H1 (cell line): ENCODE measurements around the gene DNAH10. TPM values are rescaled to one million over a fixed set of nuclear protein-coding genes. Genes with fewer than 3 reads are reported as not detected.

Source experiments
- CTCF ChIA-PET: fragments of 300-600 bp; sonication (Branson Sonifier 250); formaldehyde crosslinking; loops from one replicate; lab custom pipeline; 2021; ENCODE audit not compliant: partially characterized antibody; lab: Charles Lee
- POLR2A ChIA-PET: fragments of 300-600 bp; sonication (Branson Sonifier 250); formaldehyde crosslinking; loops from one replicate; lab custom pipeline; 2021; ENCODE audit warnings: inconsistent platforms; ENCODE audit not compliant: partially characterized antibody; lab: Charles Lee
- DNase-seq, 2 experiments: peaks; one replicate each; pipeline versions ENCODE4 v3.0.0 to v3.0.0-alpha.2; 2010 to 2022; ENCODE audit warnings: low spot score in 2 of 2, low read depth in 1 of 2, mixed read lengths in 1 of 2
- FAIRE-seq: peaks from 2 replicates; lab custom pipeline; 2011; peaks lifted over from hg19 to GRCh38; lab: Jason Lieb, UNC
- H2AFZ ChIP-seq: 2 replicates; pipeline ENCODE4 v1.8.1; 2012; ENCODE audit warnings: low read length, inconsistent platforms
- H2AK5ac ChIP-seq: 2 replicates; pipeline ENCODE4 v1.6.1; 2013; ENCODE audit warnings: low read depth, low read length
- H2BK120ac ChIP-seq: replicated peaks from 2 replicates; pipeline ENCODE3; 2013; ENCODE audit warnings: low read depth, low read length, inconsistent platforms
- H2BK12ac ChIP-seq: 2 replicates; pipeline ENCODE4 v1.6.1; 2013; ENCODE audit warnings: low read depth, low read length
- H2BK15ac ChIP-seq: 2 replicates; pipeline ENCODE4 v1.6.1; 2013; ENCODE audit warnings: low read length
- H2BK20ac ChIP-seq: 2 replicates; pipeline ENCODE4 v1.6.1; 2013; ENCODE audit warnings: low read length
- H2BK5ac ChIP-seq: 2 replicates; pipeline ENCODE4 v1.6.1; 2013; ENCODE audit warnings: low read depth, low read length
- H3K14ac ChIP-seq: 2 replicates; pipeline ENCODE4 v1.6.1; 2013; ENCODE audit warnings: inconsistent platforms; ENCODE audit not compliant: insufficient read length
- H3K18ac ChIP-seq: 2 replicates; pipeline ENCODE4 v1.6.1; 2013; ENCODE audit warnings: low read length; ENCODE audit errors: extremely low read depth
- H3K23ac ChIP-seq: 2 replicates; pipeline ENCODE4 v1.6.1; 2013; ENCODE audit warnings: inconsistent platforms; ENCODE audit not compliant: insufficient read length
- H3K23me2 ChIP-seq: 2 replicates; pipeline ENCODE4 v1.6.1; 2013; ENCODE audit warnings: low read depth, low read length
- H3K27ac ChIP-seq: 2 replicates; pipeline ENCODE4 v1.6.1; 2011; ENCODE audit warnings: low read depth, low read length, inconsistent platforms
- H3K27me3 ChIP-seq, 4 experiments: replicated peaks in 1 of 4; 1 replicate in 1 of 4; 2 replicates in 3 of 4; pipeline versions ENCODE4 v1.6.1 to v1.8.1; 2011 to 2013; ENCODE audit warnings: low read length in 3 of 4, mild to moderate bottlenecking in 3 of 4, inconsistent platforms in 2 of 4, mixed read lengths in 2 of 4, moderate library complexity in 1 of 4; ENCODE audit not compliant: control insufficient read depth in 3 of 4, insufficient read depth in 3 of 4; ENCODE audit errors: extremely low read depth in 1 of 4
- H3K36me3 ChIP-seq, 4 experiments: 2 replicates each; pipeline versions ENCODE4 v1.6.1 to v1.8.1; 2011 to 2013; ENCODE audit warnings: mild to moderate bottlenecking in 4 of 4, low read length in 3 of 4, moderate library complexity in 2 of 4, control low read depth in 1 of 4, inconsistent platforms in 1 of 4; ENCODE audit not compliant: insufficient read depth in 4 of 4, control insufficient read depth in 2 of 4
- H3K4ac ChIP-seq: replicated peaks from 2 replicates; pipeline ENCODE3; 2013; ENCODE audit warnings: low read length, low read depth, mixed read lengths, inconsistent platforms; ENCODE audit not compliant: insufficient read length
- H3K4me1 ChIP-seq, 4 experiments: replicated peaks in 1 of 4; 1 replicate in 1 of 4; 2 replicates in 3 of 4; pipeline versions ENCODE4 v1.6.1 to v1.8.1; 2011 to 2013; ENCODE audit warnings: low read length in 3 of 4, inconsistent platforms in 2 of 4, mixed read lengths in 1 of 4; ENCODE audit not compliant: insufficient read depth in 4 of 4, control insufficient read depth in 3 of 4
- H3K4me2 ChIP-seq, 2 experiments: 2 replicates each; pipeline versions ENCODE4 v1.6.1 to v1.8.1; 2011 to 2013; ENCODE audit warnings: low read depth in 2 of 2, low read length in 2 of 2, control low read depth in 1 of 2, inconsistent platforms in 1 of 2, mild to moderate bottlenecking in 1 of 2; ENCODE audit not compliant: insufficient read depth in 1 of 2
- H3K4me3 ChIP-seq, 4 experiments: fragments of 200-600, 300-600 bp in 1 of 4; sonication (generic), shearing (Covaris generic), sonication (Bioruptor Twin) in 1 of 4; 2 replicates each; pipeline versions ENCODE4 v1.5.1 to v1.8.1; 2011 to 2016; ENCODE audit warnings: low read length in 4 of 4, low read depth in 3 of 4, control low read depth in 2 of 4, inconsistent platforms in 2 of 4, mild to moderate bottlenecking in 2 of 4, mixed read lengths in 1 of 4, moderate library complexity in 1 of 4; ENCODE audit not compliant: insufficient read depth in 2 of 4; ENCODE audit errors: extremely low read depth in 1 of 4
- H3K56ac ChIP-seq: replicated peaks from 2 replicates; pipeline ENCODE3; 2013; ENCODE audit warnings: low read depth, mild to moderate bottlenecking, mixed read lengths, low read length, inconsistent platforms; ENCODE audit not compliant: insufficient read length
- H3K79me1 ChIP-seq: 2 replicates; pipeline ENCODE4 v1.6.1; 2013; ENCODE audit warnings: low read depth, low read length, control low read depth
- H3K79me2 ChIP-seq, 2 experiments: 2 replicates each; pipeline versions ENCODE4 v1.6.1 to v1.8.1; 2012 to 2013; ENCODE audit warnings: low read length in 2 of 2, mild to moderate bottlenecking in 2 of 2, inconsistent platforms in 1 of 2; ENCODE audit not compliant: insufficient read depth in 2 of 2, control insufficient read depth in 1 of 2
- H3K9ac ChIP-seq, 4 experiments: replicated peaks in 1 of 4; 1 replicate in 1 of 4; 2 replicates in 3 of 4; pipeline versions ENCODE4 v1.6.1 to v1.8.1; 2011 to 2013; ENCODE audit warnings: low read depth in 3 of 4, low read length in 3 of 4, control low read depth in 2 of 4, mild to moderate bottlenecking in 2 of 4, moderate library complexity in 2 of 4, inconsistent platforms in 1 of 4; ENCODE audit errors: extremely low read depth in 1 of 4
- H3K9me3 ChIP-seq, 2 experiments: 2 replicates each; pipeline versions ENCODE4 v1.6.1 to v1.8.1; 2012 to 2013; ENCODE audit warnings: mild to moderate bottlenecking in 2 of 2, moderate library complexity in 2 of 2, control low read depth in 1 of 2, inconsistent platforms in 1 of 2, low read depth in 1 of 2, low read length in 1 of 2, mixed read lengths in 1 of 2; ENCODE audit not compliant: insufficient read depth in 2 of 2
- H4K20me1 ChIP-seq, 2 experiments: replicated peaks in 1 of 2; 2 replicates each; pipeline versions ENCODE3 to v1.8.1; 2011 to 2013; ENCODE audit warnings: inconsistent platforms in 2 of 2, low read length in 2 of 2, mild to moderate bottlenecking in 1 of 2; ENCODE audit not compliant: insufficient read depth in 2 of 2, control insufficient read depth in 1 of 2
- H4K5ac ChIP-seq: 2 replicates; pipeline ENCODE4 v1.6.1; 2013; ENCODE audit warnings: low read length, low read depth, mixed read lengths, inconsistent platforms; ENCODE audit not compliant: insufficient read length
- H4K8ac ChIP-seq: 2 replicates; pipeline ENCODE4 v1.8.0; 2013; ENCODE audit warnings: mild to moderate bottlenecking, moderate library complexity, low read length, inconsistent platforms; ENCODE audit not compliant: insufficient read depth; ENCODE audit errors: extremely low read depth
- H4K91ac ChIP-seq: replicated peaks from 2 replicates; pipeline ENCODE3; 2013; ENCODE audit warnings: low read length, mixed read lengths, inconsistent platforms; ENCODE audit not compliant: insufficient read length
- ASH2L ChIP-seq: fragments of 200-600, 300-600 bp; sonication (generic); IDR thresholded peaks from one replicate; pipeline ENCODE4 v1.7.1; 2017; ENCODE audit warnings: low read length
- ATF2 ChIP-seq: IDR thresholded peaks from 2 replicates; pipeline ENCODE4 v1.6.1; 2012; ENCODE audit warnings: low read length, inconsistent platforms
- JUN ChIP-seq: IDR thresholded peaks from 2 replicates; pipeline ENCODE4 v1.6.1; 2011; ENCODE audit warnings: low read depth, mild to moderate bottlenecking, improper control_type of control experiment, low read length
- JUND ChIP-seq: IDR thresholded peaks from 2 replicates; pipeline ENCODE4 v1.6.1; 2011; ENCODE audit warnings: mild to moderate bottlenecking, improper control_type of control experiment, low read length
- NANOG ChIP-seq: IDR thresholded peaks from 2 replicates; pipeline ENCODE4 v1.6.1; 2011; ENCODE audit warnings: low read length, low read depth, mild to moderate bottlenecking, inconsistent platforms; ENCODE audit not compliant: insufficient read depth, poor library complexity, severe bottlenecking
- POLR2AphosphoS5 ChIP-seq: IDR thresholded peaks from 2 replicates; pipeline ENCODE4 v1.6.1; 2011; ENCODE audit warnings: low read depth, low read length
- RBBP5 ChIP-seq: IDR thresholded peaks from 2 replicates; pipeline ENCODE4 v1.7.1; 2012; ENCODE audit warnings: low read depth, mild to moderate bottlenecking, inconsistent platforms, low read length, moderate library complexity, borderline replicate concordance
- TEAD4 ChIP-seq: IDR thresholded peaks from 2 replicates; pipeline ENCODE4 v1.6.1; 2012; ENCODE audit warnings: low read depth, low read length, inconsistent platforms, mixed read lengths
- whole genome bisulfite sequencing, 2 experiments: shearing (Covaris generic) in 1 of 2; methylation state at CpG; one replicate each; pipeline versions ENCODE4 v1.1.6 to v1.1.7; 2013 to 2015; ENCODE audit warnings: low lambda C conversion rate in 2 of 2, mixed read lengths in 2 of 2, inconsistent platforms in 1 of 2, low coverage in 1 of 2, missing lambda C conversion rate in 1 of 2; ENCODE audit not compliant: insufficient replicate concordance in 2 of 2, insufficient coverage in 1 of 2, insufficient read length in 1 of 2; ENCODE audit errors: extremely low coverage in 1 of 2, missing lambda C conversion rate in 1 of 2; 5-methylcytosine and 5-hydroxymethylcytosine counted together
- polyA plus RNA-seq, 7 experiments: library from polyadenylated mRNA; depleted of rRNA in 3 of 7; stranded (reverse) in 5 of 7; unstranded in 2 of 7; fragments of >200 nt in 5 of 7; fragments of 200-250 nt in 2 of 7; gene quantifications; 1 replicate in 5 of 7; 2 replicates in 1 of 7; 4 replicates in 1 of 7; pipeline versions ENCODE4 v1.2.1 to v1.2.3, GENCODE V29; 2011 to 2013; ENCODE audit warnings: missing spikeins in 2 of 7, mixed read lengths in 2 of 7
- total RNA-seq: library from RNA; stranded (reverse); fragmentation: NEBNext Ultra II Directional; extraction: Animal tissue kit (Norgen Biotek cat#: 25700); gene quantifications from 2 replicates; pipeline ENCODE4 v1.2.1, GENCODE V29; 2021

Gene DNAH10
- total and polyA plus RNA-seq, 2 of the 8 experiments (the other 6 are each of a cell fraction or from before 2014, with no cell fraction given), result 0.02 to 0.24 TPM

DNA sequence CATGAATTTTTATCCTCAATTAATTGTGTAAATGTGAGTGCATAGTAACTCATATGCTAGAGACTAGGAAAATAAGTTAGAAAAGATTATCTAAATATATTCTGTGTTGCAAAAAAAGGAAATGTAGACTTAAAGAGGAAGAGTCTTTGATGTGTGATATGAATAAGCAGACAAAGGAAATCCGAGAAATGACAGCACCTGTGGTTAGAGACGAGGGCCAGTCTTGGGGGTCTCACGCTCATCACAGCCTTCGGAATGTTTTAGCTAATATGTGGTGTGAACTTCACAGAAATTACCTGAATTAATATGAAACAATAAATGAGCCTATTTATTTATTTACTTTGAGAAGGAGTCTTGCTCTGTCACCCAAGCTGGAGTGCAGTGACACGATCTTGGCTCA, 38.3 kb upstream of the DNAH10 start:
- Histone ChIP-seq H3K79me2 (no peaks in the 10 kb centered on the region), H4K5ac (no peak overlapping the region), H4K8ac (no peak overlapping the region), H2AFZ (no peak overlapping the region), H3K56ac (no peak overlapping the region), H3K4me2 (no peak overlapping the region), H2BK15ac (no peak overlapping the region), H3K4me3 (no peak overlapping the region), H3K18ac (no peak overlapping the region), H2BK120ac (no peak overlapping the region), H3K9me3 (no peaks in the 10 kb centered on the region), H2BK12ac (no peak overlapping the region), H3K23me2 (no peaks in the 10 kb centered on the region), H4K91ac (no peak overlapping the region), H4K20me1 (peaks cover 2 to 7% of the 10 kb centered on the region in 2 experiments), H3K4ac (no peak overlapping the region), H3K9ac (no peak overlapping the region), H3K36me3 (peaks cover 19 to 83% (median 61%) of the 10 kb centered on the region in 4 experiments; a peak in 7 of 8 replicates), H2AK5ac (no peak overlapping the region), H3K23ac (no peak overlapping the region), H3K14ac (no peak overlapping the region), H2BK20ac (no peak overlapping the region), H2BK5ac (no peak overlapping the region)
- POLR2A ChIA-PET, result interaction anchor here (4.7 kb wide), 1 partner anchor 11 kb away, joined by 21 read pairs; the partner anchor contains the start of gene ATP6V0A2
- 89% methylated on average over 5 of the region's 5 CpGs; no CpG with 5 or more reads in 1 of the 2 experiments for WGBS, 2 experiments
- no peak for DNase-seq
- FAIRE-seq, result no peak
- CTCF ChIA-PET, result interaction anchor here (1.1 kb wide), 1 partner anchor 21 kb away, joined by 3 read pairs; no protein-coding TSS in a partner anchor
- TF ChIP-seq POLR2AphosphoS5 (no peak), NANOG (no peak), JUND (no peak), ASH2L (no peak), TEAD4 (no peak), ATF2 (no peak), RBBP5 (no peak), JUN (no peak)
- TF ChIP-seq, all 59 proteins: peak for 0
- Histone ChIP-seq H3K4me1 (no peaks in the 10 kb centered on the region), H3K27ac (no peak overlapping the region), H3K79me1 (no peaks in the 10 kb centered on the region), H3K27me3 (no peaks in the 10 kb centered on the region)
